ES-I3 (cell line): ENCODE data around the gene SNCA.

Experiments used
- H3K36me3 ChIP-seq: 2 replicates; pipeline ENCODE4 v1.6.1; 2013; ENCODE audit warnings: mild to moderate bottlenecking, low read length, control low read depth, moderate library complexity; ENCODE audit not compliant: insufficient read depth
- H3K4me1 ChIP-seq: 2 replicates; pipeline ENCODE4 v1.6.1; 2013; ENCODE audit warnings: mild to moderate bottlenecking, control low read depth, low read length; ENCODE audit not compliant: insufficient read depth
- H3K9ac ChIP-seq: 2 replicates; pipeline ENCODE4 v1.6.1; 2013; ENCODE audit warnings: low read depth, mild to moderate bottlenecking, low read length, moderate library complexity
- H3K9me3 ChIP-seq: 2 replicates; pipeline ENCODE4 v1.6.1; 2013; ENCODE audit warnings: mild to moderate bottlenecking, low read length, moderate library complexity; ENCODE audit not compliant: control insufficient read depth, insufficient read depth

SNCA gene

DNA sequence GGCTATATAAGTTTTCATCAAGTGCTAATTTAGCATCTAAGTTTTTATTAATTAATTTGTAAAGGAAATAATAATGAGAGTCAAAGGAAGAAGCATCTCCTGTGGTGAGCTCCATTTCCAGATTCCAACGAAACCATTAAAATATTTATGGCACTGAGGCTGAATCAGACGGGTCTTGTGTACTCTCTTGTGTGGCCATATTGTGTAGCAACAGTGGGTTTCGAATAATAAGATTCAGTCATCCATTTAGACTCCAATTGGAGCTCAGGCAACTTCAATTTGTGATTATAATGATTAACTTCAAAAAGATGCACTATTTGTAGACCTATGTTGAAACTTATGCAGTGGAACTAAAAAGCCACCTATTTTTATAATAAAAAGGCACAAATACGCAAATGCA is 82.4 kb downstream of the SNCA start:
- Histone ChIP-seq H3K36me3 (no peaks in the 10 kb centered on the region), H3K9ac (no peak overlapping the region)

DNA sequence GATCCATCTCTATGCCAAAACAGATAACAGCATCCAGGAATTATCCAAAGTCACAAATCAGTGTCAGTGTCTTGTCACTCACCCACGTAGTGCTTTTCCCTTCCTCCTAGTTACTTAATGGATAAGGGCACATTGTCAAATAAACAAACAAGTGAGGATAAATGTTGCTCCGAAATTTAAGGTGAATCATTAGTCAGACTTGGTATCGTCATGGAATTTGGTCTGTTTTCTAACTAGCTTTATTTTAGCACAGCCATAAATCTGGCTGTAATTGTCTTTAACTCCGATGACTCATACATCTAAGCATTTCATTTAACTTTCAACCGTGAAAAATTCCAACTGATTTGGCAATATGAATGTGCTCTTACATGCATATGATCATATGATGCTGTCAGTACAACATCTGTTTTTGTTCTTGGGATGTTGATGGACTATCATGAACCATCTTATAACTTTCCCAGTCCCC is 83.3 kb downstream of the SNCA start:
- peaks cover 11% of the 10 kb centered on the region for H3K4me1 ChIP-seq
- H3K9ac ChIP-seq = no peak overlapping the region
- no peaks in the 10 kb centered on the region for H3K36me3 ChIP-seq
- H3K9me3 ChIP-seq = no peaks in the 10 kb centered on the region

More for the DNA sequence above, 82.4 kb downstream of the SNCA start:
- Histone ChIP-seq H3K4me1 (peaks cover 11% of the 10 kb centered on the region), H3K9me3 (no peaks in the 10 kb centered on the region)

DNA sequence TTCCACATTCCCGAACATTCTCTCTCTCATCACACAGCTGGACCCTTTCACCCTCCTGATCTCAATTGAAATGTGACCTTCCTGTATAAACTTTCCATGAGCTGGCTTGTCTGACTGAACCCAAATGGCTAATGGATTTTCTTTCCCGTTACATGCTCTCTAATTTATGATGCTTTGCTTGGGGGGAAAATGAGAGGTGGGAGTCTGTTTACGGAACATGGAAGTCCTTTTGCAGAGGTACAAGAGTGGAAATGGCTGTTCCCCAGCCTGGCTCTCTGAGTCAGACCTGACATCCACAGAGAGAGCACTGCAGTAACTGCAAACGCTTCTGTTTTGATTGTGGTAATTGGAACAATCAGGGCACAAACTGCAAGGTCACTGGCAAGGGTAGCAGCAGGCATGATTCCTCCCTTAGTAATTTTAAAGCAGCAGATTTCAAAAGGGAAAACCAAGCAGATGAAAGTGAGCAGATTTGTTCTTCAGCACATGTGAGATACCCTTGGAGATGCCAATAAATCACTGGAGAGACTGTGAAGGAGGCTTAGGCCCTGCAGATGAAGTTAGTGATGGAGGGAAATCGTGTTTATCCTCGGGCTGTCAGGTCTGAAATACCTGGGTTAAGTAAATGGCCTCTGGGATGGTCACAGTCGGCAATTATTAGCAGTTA is 83.9 kb downstream of the SNCA start:
- H3K9me3 ChIP-seq = no peaks in the 10 kb centered on the region
- H3K36me3 ChIP-seq = no peaks in the 10 kb centered on the region
- peaks cover 11% of the 10 kb centered on the region for H3K4me1 ChIP-seq
- no peak overlapping the region for H3K9ac ChIP-seq

DNA sequence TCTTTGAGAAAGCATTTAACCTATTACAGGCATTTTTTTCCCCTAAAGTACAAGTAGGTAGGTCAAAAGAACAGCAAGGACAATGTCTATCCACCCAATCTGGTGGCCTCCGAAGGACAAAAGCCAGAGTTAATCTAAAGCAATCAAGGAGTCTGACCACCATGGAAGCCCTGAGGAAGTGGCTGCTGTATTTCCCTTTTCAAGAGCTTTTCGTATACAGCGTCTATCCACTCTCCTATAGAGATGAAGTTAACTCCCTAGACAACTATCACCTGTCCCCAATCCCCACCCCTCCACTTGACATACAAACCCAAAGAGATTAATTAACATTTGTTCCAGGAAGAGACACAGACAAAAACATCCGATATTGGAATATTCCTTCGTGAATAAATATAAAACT is 85.5 kb downstream of the SNCA start:
- Histone ChIP-seq H3K36me3 (no peaks in the 10 kb centered on the region), H3K9me3 (no peaks in the 10 kb centered on the region), H3K4me1 (peaks cover 11% of the 10 kb centered on the region), H3K9ac (no peak overlapping the region)

DNA sequence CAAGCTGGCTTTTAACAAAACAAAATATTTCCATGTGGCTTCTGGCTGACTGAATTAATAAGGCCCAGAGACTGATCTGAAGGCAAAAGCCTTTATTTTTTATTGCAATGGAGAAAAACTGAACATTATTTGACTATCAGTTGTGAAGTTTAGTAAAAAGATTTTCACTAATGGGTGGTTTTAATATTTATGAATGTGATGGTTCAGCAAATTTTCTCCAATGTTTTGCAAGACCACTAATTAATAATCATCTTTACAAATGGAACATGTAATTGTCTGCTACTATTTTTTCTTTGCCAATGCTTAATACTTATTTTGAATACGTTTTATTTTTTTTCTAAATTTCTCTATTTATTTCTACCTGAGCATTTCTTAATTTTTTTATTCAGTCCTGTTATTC is 90.6 kb downstream of the SNCA start:
- Histone ChIP-seq H3K36me3 (no peaks in the 10 kb centered on the region), H3K4me1 (no peaks in the 10 kb centered on the region), H3K9me3 (no peaks in the 10 kb centered on the region), H3K9ac (no peak overlapping the region)

DNA sequence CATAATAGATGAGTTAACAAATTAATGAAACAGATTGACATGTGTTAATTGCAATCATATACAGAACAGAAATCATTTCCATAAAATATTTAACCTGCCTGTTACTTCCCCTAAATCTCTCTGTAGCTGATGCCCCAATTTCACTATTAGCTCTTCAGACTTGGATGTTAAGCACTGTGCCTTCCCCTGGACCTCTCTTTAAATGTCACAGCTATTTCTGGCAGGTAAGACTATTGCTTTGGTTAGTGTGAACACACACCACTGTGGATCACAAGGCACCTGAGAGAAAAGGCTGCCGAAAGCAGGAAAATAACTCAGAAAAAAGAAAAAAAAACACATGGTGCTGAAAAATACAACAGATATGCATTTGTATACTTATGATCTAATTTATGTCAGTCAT is 91.3 kb downstream of the SNCA start:
- Histone ChIP-seq H3K9me3 (no peaks in the 10 kb centered on the region), H3K9ac (no peak overlapping the region), H3K36me3 (no peaks in the 10 kb centered on the region), H3K4me1 (no peaks in the 10 kb centered on the region)

DNA sequence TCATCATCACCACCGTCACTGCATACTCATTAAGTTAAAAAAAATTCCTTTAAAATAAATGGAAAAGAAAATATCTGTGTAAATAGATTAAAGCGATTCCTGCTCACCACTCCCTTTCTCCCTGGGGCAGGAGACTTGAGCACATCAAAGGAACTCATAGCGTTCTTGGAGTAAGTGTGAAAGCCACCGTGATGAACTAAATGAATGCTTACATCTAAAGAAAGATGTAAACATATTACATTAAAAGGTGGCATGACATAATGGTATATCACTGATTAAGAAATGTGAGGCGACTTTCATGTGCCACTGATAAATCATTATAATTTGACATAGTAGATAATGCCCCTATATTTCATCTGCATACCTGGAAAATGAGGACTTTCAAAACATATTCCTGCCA is 92.0 kb downstream of the SNCA start:
- no peaks in the 10 kb centered on the region for H3K4me1 ChIP-seq
- no peak overlapping the region for H3K9ac ChIP-seq
- H3K36me3 ChIP-seq = no peaks in the 10 kb centered on the region
- no peaks in the 10 kb centered on the region for H3K9me3 ChIP-seq

DNA sequence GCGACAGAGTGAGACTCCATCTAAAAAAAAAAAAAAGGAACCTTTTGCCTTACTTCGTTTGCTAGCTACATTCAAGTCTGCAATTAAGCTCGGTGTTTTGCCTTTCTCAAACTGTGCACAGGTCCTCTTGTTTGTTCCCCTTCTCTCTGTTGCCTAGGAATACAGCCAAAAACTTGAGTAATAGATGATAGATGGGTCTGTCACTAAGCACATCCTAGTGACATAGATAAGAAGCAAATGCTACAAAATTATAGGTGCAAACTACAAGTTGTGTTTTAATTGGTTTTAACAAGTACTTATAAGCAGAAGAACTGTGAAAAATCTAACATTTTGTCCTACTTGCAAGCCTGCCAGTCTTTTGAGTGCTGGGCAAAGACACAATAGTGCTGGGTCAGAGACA is 95.2 kb downstream of the SNCA start:
- Histone ChIP-seq H3K4me1 (no peaks in the 10 kb centered on the region), H3K9me3 (no peaks in the 10 kb centered on the region), H3K9ac (no peak overlapping the region), H3K36me3 (no peaks in the 10 kb centered on the region)

DNA sequence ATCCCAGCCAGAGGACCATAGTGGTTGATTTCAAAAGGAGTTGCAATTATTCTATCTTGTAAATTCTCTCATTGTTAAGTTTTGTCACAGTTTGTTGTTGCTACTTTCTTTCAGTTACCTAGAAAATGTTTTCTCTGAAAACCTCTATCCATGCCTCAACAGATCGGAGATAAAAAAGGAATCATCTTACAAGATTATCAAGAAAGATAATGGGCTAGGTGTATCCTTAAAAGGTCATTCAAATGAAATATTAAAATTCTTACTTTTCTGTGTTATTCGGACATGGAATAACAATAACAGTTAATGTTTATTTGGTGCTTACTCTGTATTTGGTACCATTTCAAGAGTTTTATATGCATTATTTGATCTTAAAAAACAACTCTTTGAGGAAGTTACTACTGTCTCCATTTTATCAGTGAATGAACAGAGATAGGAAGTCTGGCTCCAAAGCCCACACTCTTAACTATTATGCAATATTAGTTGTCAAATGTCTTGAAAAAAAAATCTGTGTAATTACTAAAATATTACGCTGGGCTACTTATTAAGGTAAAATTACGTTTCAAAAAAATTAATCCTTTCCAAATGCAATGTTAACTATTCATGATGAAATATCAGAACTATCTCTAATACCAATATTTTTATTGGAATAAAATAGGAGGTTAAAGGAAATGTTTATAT is 97.5 kb downstream of the SNCA start:
- Histone ChIP-seq H3K4me1 (no peaks in the 10 kb centered on the region), H3K9ac (no peak overlapping the region), H3K36me3 (no peaks in the 10 kb centered on the region), H3K9me3 (no peaks in the 10 kb centered on the region)

DNA sequence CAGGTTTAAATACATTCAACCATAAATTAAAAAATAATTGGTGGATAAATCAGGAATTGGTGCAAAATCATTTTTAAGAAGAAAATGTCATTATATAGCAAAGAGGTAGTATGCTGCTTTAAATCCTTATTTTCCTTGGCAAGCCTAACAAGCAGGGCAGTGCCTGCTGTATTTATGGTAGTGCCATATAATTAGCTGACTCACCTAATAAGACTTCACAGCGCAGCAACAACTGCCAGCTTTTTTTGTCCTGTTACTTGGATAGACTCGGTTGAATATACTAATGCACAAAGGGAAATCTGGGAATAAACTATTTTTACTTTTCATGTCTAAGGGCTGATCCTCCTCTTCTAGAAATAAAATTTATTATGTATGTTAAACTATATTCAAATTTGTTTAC is 99.1 kb downstream of the SNCA start:
- Histone ChIP-seq H3K4me1 (no peaks in the 10 kb centered on the region), H3K9ac (no peak overlapping the region), H3K9me3 (no peaks in the 10 kb centered on the region), H3K36me3 (no peaks in the 10 kb centered on the region)

DNA sequence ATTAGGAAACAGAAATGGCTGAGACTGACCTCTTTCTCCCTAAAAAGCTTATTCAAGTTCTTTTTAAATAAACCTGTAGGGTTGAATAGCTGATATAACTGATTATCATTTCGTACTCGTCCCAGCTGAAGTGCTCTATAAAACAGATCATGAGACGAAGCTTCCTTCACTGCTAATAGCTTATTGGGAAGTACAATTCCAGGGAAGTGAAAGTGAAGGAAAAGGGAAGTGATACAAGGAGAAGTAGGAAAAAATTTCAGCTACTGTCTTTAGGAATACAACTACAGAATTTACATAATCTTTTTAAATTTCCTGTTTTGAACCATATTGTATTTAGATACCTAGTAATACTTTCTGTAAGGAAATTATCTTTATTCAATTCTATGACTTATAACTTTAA is 103.0 kb downstream of the SNCA start:
- Histone ChIP-seq H3K4me1 (no peaks in the 10 kb centered on the region), H3K9me3 (no peaks in the 10 kb centered on the region), H3K9ac (no peak overlapping the region), H3K36me3 (no peaks in the 10 kb centered on the region)

DNA sequence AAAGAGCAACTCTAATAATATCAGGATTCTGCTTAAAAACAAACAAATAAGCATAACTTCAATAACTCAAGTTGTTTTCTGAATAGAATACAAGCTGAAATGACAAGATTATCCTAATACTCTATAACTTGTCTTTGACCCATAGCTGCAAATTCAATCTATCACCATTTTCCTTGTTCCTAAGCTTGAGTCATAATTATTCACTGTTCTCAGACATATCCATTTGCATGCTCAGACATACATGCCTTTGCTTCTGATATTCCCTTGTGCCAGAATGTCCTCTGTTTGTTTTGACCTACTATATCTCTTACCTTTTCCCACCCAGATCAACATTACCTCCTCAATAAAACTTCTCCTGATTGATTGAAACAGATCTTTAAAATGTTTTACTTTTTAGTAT is 109.7 kb downstream of the SNCA start:
- no peak overlapping the region for H3K9ac ChIP-seq
- H3K9me3 ChIP-seq = no peaks in the 10 kb centered on the region

DNA sequence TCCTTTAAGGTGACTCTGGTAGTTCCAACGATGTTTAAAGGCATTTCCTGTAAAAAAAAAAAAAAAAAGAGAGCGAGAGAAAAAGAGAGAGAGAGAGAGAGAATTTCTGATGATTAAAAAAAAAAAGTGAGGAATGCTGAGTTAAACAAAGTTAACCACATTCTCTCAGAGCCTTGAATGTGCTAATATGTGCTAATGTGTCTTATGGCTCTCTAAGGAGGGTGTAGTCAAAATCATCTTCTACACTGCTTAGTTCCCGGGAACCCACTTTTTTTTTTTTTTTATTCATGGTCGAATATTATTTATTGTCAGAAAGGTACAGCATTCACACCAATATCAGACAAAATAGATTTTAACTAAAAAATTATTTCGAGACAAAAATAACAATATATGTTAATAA is 111.7 kb downstream of the SNCA start:
- Histone ChIP-seq H3K9me3 (no peaks in the 10 kb centered on the region), H3K4me1 (peaks cover 4% of the 10 kb centered on the region; the same call in 1 of the 2 replicates), H3K36me3 (no peaks in the 10 kb centered on the region), H3K9ac (no peak overlapping the region)

More for the DNA sequence above, 109.7 kb downstream of the SNCA start:
- Histone ChIP-seq H3K4me1 (peaks cover 4% of the 10 kb centered on the region; the same call in 1 of the 2 replicates), H3K36me3 (no peaks in the 10 kb centered on the region)

DNA sequence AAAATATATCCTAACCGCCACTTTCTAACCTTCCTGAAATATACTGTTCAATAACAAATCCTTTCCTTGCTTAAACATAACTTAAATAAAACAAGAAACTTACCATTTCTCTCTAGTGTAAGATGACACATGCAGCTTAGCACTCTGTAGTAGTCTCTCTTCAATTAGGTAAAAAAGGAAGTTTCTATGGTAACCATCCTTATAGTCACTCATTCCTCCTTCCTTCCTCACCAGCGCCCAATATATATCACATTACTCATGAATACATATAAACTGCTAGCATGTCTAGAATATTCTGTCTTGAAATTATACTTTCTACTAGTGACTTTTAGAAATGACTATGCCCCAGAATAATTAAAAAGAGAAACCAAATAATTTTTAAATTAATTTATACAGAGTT is 112.2 kb downstream of the SNCA start:
- Histone ChIP-seq H3K9me3 (no peaks in the 10 kb centered on the region), H3K9ac (no peak overlapping the region), H3K36me3 (no peaks in the 10 kb centered on the region), H3K4me1 (peaks cover 4% of the 10 kb centered on the region; the same call in 1 of the 2 replicates)

DNA sequence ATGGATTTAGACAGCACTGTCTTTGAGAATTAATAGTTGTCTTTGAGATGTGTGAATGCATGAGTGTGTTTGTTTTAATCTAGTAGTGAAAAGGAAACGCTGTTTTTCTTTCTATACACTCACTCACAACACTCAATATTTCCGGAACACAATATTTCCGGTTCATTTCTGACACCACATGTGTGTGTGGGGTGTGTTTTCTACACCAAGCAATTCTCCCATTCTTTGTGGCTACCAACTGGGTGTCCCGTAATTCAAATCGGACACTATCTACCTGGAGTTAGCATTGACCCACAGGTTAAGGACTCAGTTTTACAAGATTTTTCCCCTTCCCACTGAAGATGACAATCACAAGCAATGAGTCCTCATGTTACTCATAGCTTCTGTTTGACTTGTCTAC is 113.9 kb downstream of the SNCA start:
- no peak overlapping the region for H3K9ac ChIP-seq
- H3K9me3 ChIP-seq = no peaks in the 10 kb centered on the region; the same call in 1 of the 2 replicates
- peaks cover 4% of the 10 kb centered on the region; the same call in 1 of the 2 replicates for H3K4me1 ChIP-seq
- H3K36me3 ChIP-seq = no peaks in the 10 kb centered on the region
